Heart right ventricle (tissue), 12 donors: ENCODE results near the gene ZFR2. TPM values are rescaled to one million over a fixed set of nuclear protein-coding genes. Genes with fewer than 3 reads are reported as not detected.

Experiments
- polyA plus RNA-seq, 2 donors: library from polyadenylated mRNA; stranded (reverse); fragments of 200-250 nt; gene quantifications; one replicate each; pipeline ENCODE4 v1.2.3, GENCODE V29; 2013
- total RNA-seq, 10 donors: library from RNA; stranded (reverse); fragmentation: NEBNext Ultra II Directional in 3 of 10; extraction: Animal tissue kit (Norgen Biotek cat#: 25700) in 3 of 10; gene quantifications; one replicate each; pipeline versions ENCODE4 v1.2.1 to v1.2.4, GENCODE V29; 2021 to 2023
- donor health status: ischemic (EF 13 %, LVEDD 7.1; RV severe dilation, severe dysfunction).
- donor health status: healthy with polysubstance abuse.
- donor health status: DM: no; HTN: yes; CAD: no.
- donor health status: DM: no; HTN: no; CAD: no.
- donor health status: ischemic (EF 25% LVEDD 6.9; RV normal size, moderate dysfunction).
- donor health status: ischemic (EF 25% LVEDD 5.7; RV mildly dilated, moderate dysfunction).
- donor health status: healthy.
- donor health status: nonischemic (EF 11% LVEDD 7.7; RV severe dilation, severe dysfunction).
- donor health status: DM: yes; HTN: yes; CAD: no.
- donor health status: PGD.
- donor health status: ischemic (EF 29% LVEDD 5.4; RV normal size, mild dysfunction).
- donor health status: nonischemic (EF 23%, LVEDD 6.1; RV moderate dilation, normal function).

ZFR2 gene
- total and polyA plus RNA-seq, 12 donors: 0.04 to 0.29 TPM; not detected in 10

Other genes starting within 250 kb of the ZFR2 start
- 10 to 100 TPM in 9 of 10 donors, 1 to 10 TPM in 1; 9.7 to 15.8 (median 12.1) TPM for gene CACTIN, start 242.2 kb downstream of the ZFR2 start, total RNA-seq
- 10 to 100 TPM; 15.8 to 17.6 TPM for gene CACTIN, start 242.2 kb downstream of the ZFR2 start, polyA plus RNA-seq
- 10 to 100 TPM; 28.2 to 46.6 (median 36.3) TPM for gene PIP5K1C, start 168.6 kb downstream of the ZFR2 start, total RNA-seq
- gene PIP5K1C, start 168.6 kb downstream of the ZFR2 start, polyA plus RNA-seq: 10 to 100 TPM; 18.3 to 18.9 TPM
- under 1 TPM in 3 of 10 donors, not detected in 7; 0.15 to 0.49 (median 0.34) TPM for gene TJP3, start 160.7 kb downstream of the ZFR2 start, total RNA-seq
- under 1 TPM in 1 of 2 donors, not detected in 1; 0.06 TPM for gene TJP3, start 160.7 kb downstream of the ZFR2 start, polyA plus RNA-seq
- 10 to 100 TPM in 6 of 10 donors, 1 to 10 TPM in 4; 7.4 to 16.6 (median 10.7) TPM for gene APBA3, start 107.3 kb downstream of the ZFR2 start, total RNA-seq
- 10 to 100 TPM; 20.0 to 22.6 TPM for gene APBA3, start 107.3 kb downstream of the ZFR2 start, polyA plus RNA-seq
- gene MRPL54, start 106.4 kb downstream of the ZFR2 start, total RNA-seq: 10 to 100 TPM; 61.4 to 93.4 (median 67.0) TPM
- gene MRPL54, start 106.4 kb downstream of the ZFR2 start, polyA plus RNA-seq: 100 to 1,000 TPM; 124 TPM
- not detected for gene RAX2, start 96.8 kb downstream of the ZFR2 start, total RNA-seq
- not detected for gene RAX2, start 96.8 kb downstream of the ZFR2 start, polyA plus RNA-seq
- 1 to 10 TPM in 1 of 10 donors, under 1 TPM in 9; 0.14 to 4.9 (median 0.44) TPM for gene MATK, start 82.7 kb downstream of the ZFR2 start, total RNA-seq
- 1 to 10 TPM in 1 of 2 donors, under 1 TPM in 1; 0.97 to 1.2 TPM for gene MATK, start 82.7 kb downstream of the ZFR2 start, polyA plus RNA-seq
- not detected for gene ATCAY, start 11.6 kb upstream of the ZFR2 start, total RNA-seq
- not detected for gene ATCAY, start 11.6 kb upstream of the ZFR2 start, polyA plus RNA-seq
- 1,000 to 10,000 TPM in 1 of 10 donors, 100 to 1,000 TPM in 9; 241 to 2,570 (median 640) TPM for gene NMRK2, start 64.0 kb upstream of the ZFR2 start, total RNA-seq
- gene NMRK2, start 64.0 kb upstream of the ZFR2 start, polyA plus RNA-seq: 1,000 to 10,000 TPM; 1,128 to 1,168 TPM
- 100 to 1,000 TPM in 5 of 10 donors, 10 to 100 TPM in 5; 72.5 to 222 (median 99.5) TPM for gene DAPK3, start 102.1 kb upstream of the ZFR2 start, total RNA-seq
- gene DAPK3, start 102.1 kb upstream of the ZFR2 start, polyA plus RNA-seq: 100 to 1,000 TPM; 140 to 214 TPM
- 1,000 to 10,000 TPM; 1,845 to 2,887 (median 2,645) TPM for gene EEF2, start 116.4 kb upstream of the ZFR2 start, total RNA-seq
- 1,000 to 10,000 TPM in 1 of 2 donors, 100 to 1,000 TPM in 1; 704 to 1,279 TPM for gene EEF2, start 116.4 kb upstream of the ZFR2 start, polyA plus RNA-seq
- gene PIAS4, start 138.7 kb upstream of the ZFR2 start, total RNA-seq: 10 to 100 TPM; 11.5 to 22.8 (median 14.3) TPM
- 10 to 100 TPM in 1 of 2 donors, 1 to 10 TPM in 1; 8.5 to 10.5 TPM for gene PIAS4, start 138.7 kb upstream of the ZFR2 start, polyA plus RNA-seq
- 10 to 100 TPM; 20.3 to 40.5 (median 26.3) TPM for gene ZBTB7A, start 197.9 kb upstream of the ZFR2 start, total RNA-seq
- gene ZBTB7A, start 197.9 kb upstream of the ZFR2 start, polyA plus RNA-seq: 10 to 100 TPM in 1 of 2 donors, 1 to 10 TPM in 1; 9.6 to 13.2 TPM